Activated CD8-positive, alpha-beta T cell treated with anti-CD3 and anti-CD28 coated beads for 36 hours (primary cell): ENCODE data around the gene SDR9C7. TPM values are rescaled to one million over a fixed set of nuclear protein-coding genes. Genes with fewer than 3 reads are reported as not detected.

Experiments
- ATAC-seq: fragments of 200-7000 bp; cut with Tn5 transposase; one replicate; pipeline ENCODE4 v1.10.0; 2021; ENCODE audit warnings: mild to moderate bottlenecking, moderate library complexity
- CTCF ChIA-PET: fragments of 350-600 bp; sonication (Branson Sonifier 250); formaldehyde crosslinking; loops from one replicate; lab custom pipeline; 2021; ENCODE audit warnings: antibody characterized with exemption; lab: Charles Lee
- POLR2A ChIA-PET: fragments of 350-600 bp; sonication (Branson Sonifier 250); formaldehyde crosslinking; loops from one replicate; lab custom pipeline; 2021; ENCODE audit warnings: antibody characterized with exemption; lab: Charles Lee
- DNase-seq: peaks from one replicate; pipeline ENCODE4 v3.0.0-alpha.2; 2020
- H3K27ac Mint-ChIP-seq: one replicate; pipeline ENCODE4 v1.8.0; 2021; ENCODE audit warnings: mild to moderate bottlenecking, mixed read lengths
- H3K27me3 Mint-ChIP-seq: one replicate; pipeline ENCODE4 v1.8.0; 2021; ENCODE audit warnings: mixed read lengths
- H3K36me3 Mint-ChIP-seq: one replicate; pipeline ENCODE4 v1.8.0; 2021; ENCODE audit warnings: low read depth, mixed read lengths
- H3K4me1 Mint-ChIP-seq: one replicate; pipeline ENCODE4 v1.8.0; 2021; ENCODE audit warnings: low read depth, mixed read lengths
- H3K4me3 Mint-ChIP-seq: one replicate; pipeline ENCODE4 v1.8.0; 2021; ENCODE audit warnings: mild to moderate bottlenecking, moderate library complexity, mixed read lengths
- H3K9me3 Mint-ChIP-seq: one replicate; pipeline ENCODE4 v1.8.0; 2021; ENCODE audit warnings: mixed read lengths
- CTCF ChIP-seq: fragments of 200-600 bp; IDR thresholded peaks from one replicate; pipeline ENCODE4 v1.8.0; 2022; ENCODE audit warnings: antibody characterized with exemption, mild to moderate bottlenecking
- intact Hi-C: fragments of 100-400 bp; cut with micrococcal nuclease; formaldehyde crosslinking; loops from one replicate; pipeline ENCODE4 v1.10.0; 2022
- total RNA-seq, 2 experiments: library from RNA; stranded (reverse); gene quantifications; one replicate each; pipeline ENCODE4 v1.2.3, GENCODE V29; 2021

The SDR9C7 gene
- total RNA-seq, 2 experiments from 2014 or later, result not detected

DNA sequence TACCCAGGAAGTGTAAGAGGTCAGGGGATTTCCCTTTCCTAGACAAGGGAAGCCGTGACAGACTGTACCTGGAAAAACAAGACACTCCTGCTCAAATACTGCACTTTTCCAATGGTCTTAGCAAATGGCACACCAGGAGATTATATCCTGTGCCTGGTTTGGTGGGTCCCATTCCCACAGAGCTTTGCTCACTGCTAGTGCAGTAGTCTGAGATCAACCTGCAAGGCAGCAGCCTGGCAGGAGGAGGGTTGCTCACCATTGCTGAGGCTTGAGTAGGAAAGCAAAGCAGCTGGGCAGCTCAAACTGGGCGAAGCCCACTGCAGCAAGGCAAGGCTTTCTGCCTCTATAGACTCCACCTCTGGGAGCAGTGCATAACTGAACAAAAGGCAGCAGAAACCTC lies 24.2 kb upstream of the SDR9C7 start:
- no peak overlapping the region for H3K27ac Mint-ChIP-seq
- ATAC-seq (no peak), DNase-seq (no peak)
- TF ChIP-seq CTCF, result no peak
- intact Hi-C loops, result no loop called here
- peaks cover 1% of the 10 kb centered on the region for H3K27me3 Mint-ChIP-seq
- no peak overlapping the region for H3K4me3 Mint-ChIP-seq
- H3K36me3 Mint-ChIP-seq, result no peaks in the 10 kb centered on the region
- no peaks in the 10 kb centered on the region for H3K9me3 Mint-ChIP-seq
- ChIA-PET POLR2A (no interaction called here), CTCF (interaction anchor here (1.0 kb wide), 1 partner anchor 444 kb away, joined by 3 read pairs; no protein-coding TSS in a partner anchor)
- H3K4me1 Mint-ChIP-seq, result no peaks in the 10 kb centered on the region

- CTCF ChIA-PET, result interaction anchor here (1.0 kb wide), 1 partner anchor 443 kb away, joined by 3 read pairs; no protein-coding TSS in a partner anchor
- H3K4me3 Mint-ChIP-seq, result no peak within 1 kb of the TSS
- TF ChIP-seq CTCF, result no peak
- H3K4me1 Mint-ChIP-seq, result no peaks in the 10 kb centered on the region
- H3K9me3 Mint-ChIP-seq, result no peaks in the 10 kb centered on the region
- H3K27ac Mint-ChIP-seq, result no peak within 1 kb of the TSS
- H3K27me3 Mint-ChIP-seq, result peaks cover 1% of the 10 kb centered on the region
- H3K36me3 Mint-ChIP-seq, result no peaks in the 10 kb centered on the region
- POLR2A ChIA-PET, result no interaction called here
- no peak for ATAC-seq
- intact Hi-C loops, result no loop called here
- DNase-seq, result no peak
Measured at GRCh38 chr12:56957229-56958052, 23.2 kb upstream of the SDR9C7 start, which contains the start of gene RDH16. TSS of gene RDH16 (minus strand) at chr12:56957608. CDS start at chr12:56957462, 146 bp downstream.

DNA sequence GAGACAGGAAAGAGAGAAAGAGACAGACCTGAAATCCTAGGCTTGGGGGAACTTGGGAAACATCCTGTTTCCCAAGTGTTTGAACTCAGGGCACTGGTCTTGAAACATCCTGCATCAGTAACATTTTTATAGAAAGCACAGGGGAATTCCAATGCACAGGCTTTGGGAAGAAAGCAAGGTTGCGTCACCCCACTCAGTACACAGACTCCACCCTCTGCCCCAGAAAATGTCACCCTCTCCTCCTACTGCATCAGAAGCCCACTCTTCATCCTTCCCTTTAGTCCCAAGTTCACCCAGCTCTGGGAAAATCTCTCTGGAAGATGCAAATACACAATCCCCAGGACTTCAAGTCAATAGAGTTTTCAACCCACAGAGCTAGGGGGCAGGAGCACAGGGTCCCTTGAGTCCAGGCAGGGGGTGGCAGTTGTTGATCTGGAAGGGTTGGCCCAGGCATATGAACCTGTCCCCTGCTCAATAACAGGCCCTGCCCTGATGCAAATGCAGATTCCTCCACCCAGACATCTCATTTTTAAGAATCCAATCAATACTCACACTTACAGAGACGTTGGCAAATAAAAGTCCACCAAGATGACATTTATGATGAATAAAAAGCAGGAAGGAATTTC lies 21.5 kb upstream of the SDR9C7 start:
- TF ChIP-seq CTCF, result no peak
- CTCF ChIA-PET, result no interaction called here
- POLR2A ChIA-PET, result no interaction called here
- H3K27me3 Mint-ChIP-seq, result no peaks in the 10 kb centered on the region
- ATAC-seq (no peak), DNase-seq (no peak)
- intact Hi-C loops, result no loop called here
- no peaks in the 10 kb centered on the region for H3K9me3 Mint-ChIP-seq
- H3K27ac Mint-ChIP-seq, result no peak overlapping the region
- no peak overlapping the region for H3K4me3 Mint-ChIP-seq
- no peaks in the 10 kb centered on the region for H3K36me3 Mint-ChIP-seq
- no peaks in the 10 kb centered on the region for H3K4me1 Mint-ChIP-seq

DNA sequence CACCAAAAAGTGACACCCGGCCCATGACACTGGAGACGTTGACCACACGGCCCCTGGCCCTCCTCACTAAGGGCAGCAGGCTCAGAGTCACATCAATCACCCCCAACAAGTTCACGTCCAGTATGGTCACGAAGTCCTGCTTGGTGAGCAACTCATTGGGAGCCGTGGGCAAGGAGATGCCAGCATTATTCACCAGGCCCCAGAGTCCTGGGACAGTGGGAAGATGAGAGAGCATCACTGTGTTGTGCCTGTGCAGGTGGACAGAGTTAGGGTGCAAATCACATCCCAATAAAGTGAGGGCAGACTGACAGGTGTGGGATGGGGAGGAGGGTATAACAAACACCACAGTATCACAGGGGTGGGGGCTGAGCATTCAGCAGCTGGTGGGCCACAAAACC lies 20.7 kb upstream of the SDR9C7 start:
- DNase-seq (no peak), ATAC-seq (no peak)
- H3K9me3 Mint-ChIP-seq, result no peaks in the 10 kb centered on the region
- no peaks in the 10 kb centered on the region for H3K36me3 Mint-ChIP-seq
- no peak overlapping the region for H3K4me3 Mint-ChIP-seq
- intact Hi-C loops, result no loop called here
- no peaks in the 10 kb centered on the region for H3K4me1 Mint-ChIP-seq
- POLR2A ChIA-PET, result no interaction called here
- no peak for TF ChIP-seq CTCF
- H3K27ac Mint-ChIP-seq, result no peak overlapping the region
- CTCF ChIA-PET, result no interaction called here
- H3K27me3 Mint-ChIP-seq, result no peaks in the 10 kb centered on the region
